Measurements from ENCODE around the gene ITGB1BP1. TPM values are rescaled to one million over a fixed set of nuclear protein-coding genes. Genes with fewer than 3 reads are reported as not detected.

The ITGB1BP1 gene
- total and polyA plus RNA-seq, 12 donors, result 51.4 to 224 (median 134) TPM

- Histone ChIP-seq H3K4me1 (peaks cover 2 to 20% (median 8%) of the 10 kb centered on the region in 9 donors), H3K36me3 (peaks cover 0 to 59% (median 23%) of the 10 kb centered on the region in 9 donors), H3K27me3 (no peaks in the 10 kb centered on the region), H3K27ac (no peak overlapping the region), H3K9me3 (no peaks in the 10 kb centered on the region), H3K4me3 (no peak overlapping the region)
- no peak for DNase-seq
- no peak for ATAC-seq
- no peak for TF ChIP-seq CTCF (IDR thresholded peaks at IDR 0.05)
- 75 to 89% methylated on average over 5 of the region's 5 CpGs for WGBS, 2 donors
- intact Hi-C loops (cut with DNase I), result loop anchor here in 1 of 10 donors (10.0 kb wide), 1 partner anchor 284 kb away; no protein-coding TSS in a partner anchor
Measured at GRCh38 chr2:9428965-9429577, 5.7 kb upstream of the ITGB1BP1 start.

GRCh38 chr2:9424447-9425164 lies 1.3 kb upstream of the ITGB1BP1 start:
- DNase-seq (no peak), ATAC-seq (no peak)
- Histone ChIP-seq H3K27ac (peak overlapping the region in 2 of 10 donors; percentile 96 to 97), H3K4me3 (peak overlapping the region; percentile 49 to 96 (median 91)), H3K4me1 (peaks cover 6 to 44% (median 39%) of the 10 kb centered on the region in 9 donors), H3K27me3 (no peaks in the 10 kb centered on the region), H3K36me3 (peaks cover 0 to 20% (median 4%) of the 10 kb centered on the region in 9 donors), H3K9me3 (no peaks in the 10 kb centered on the region)
- 65 to 71% methylated on average over 11 of the region's 11 CpGs for WGBS, 2 donors
- no peak for TF ChIP-seq CTCF (IDR thresholded peaks at IDR 0.05)
- intact Hi-C loops (cut with DNase I), result loop anchor here in 5 of 10 donors (5.0 to 10.0 kb wide), 4 partner anchors 217 to 282 kb away; partner anchors contain the start of gene ASAP2 (in 1 of the 5)

- Histone ChIP-seq H3K9me3 (no peaks in the 10 kb centered on the region), H3K27ac (peak overlapping the region; percentile 59 to 97 (median 95)), H3K4me3 (peak overlapping the region; percentile 49 to 96 (median 91)), H3K27me3 (no peaks in the 10 kb centered on the region), H3K36me3 (peaks cover 0 to 12% (median under 1%) of the 10 kb centered on the region in 9 donors), H3K4me1 (peaks cover 6 to 51% (median 41%) of the 10 kb centered on the region in 9 donors)
- no peak for TF ChIP-seq CTCF (IDR thresholded peaks at IDR 0.05)
- ATAC-seq (peak in 4 of 8 donors; percentile 4 to 22 (median 14)), DNase-seq (no peak)
- WGBS, 2 donors, result 0% methylated on average over 21 of the region's 21 CpGs
- intact Hi-C loops (cut with DNase I), result loop anchor here in 5 of 10 donors (2.0 to 10.0 kb wide), 5 partner anchors 217 to 282 kb away; partner anchors contain the start of gene ASAP2 (in 1 of the 5)
Measured at GRCh38 chr2:9423922-9424272, 569 bp upstream of the ITGB1BP1 start.

GRCh38 chr2:9422321-9423099 lies 818 bp downstream of the ITGB1BP1 start:
- ATAC-seq (peak; percentile 7 to 57 (median 28)), DNase-seq (peak; percentile 34 to 52)
- peaks cover 6 to 62% (median 41%) of the 10 kb centered on the region in 9 donors for H3K4me1 ChIP-seq
- H3K4me3 ChIP-seq, result peak overlapping the region; percentile 49 to 96 (median 91)
- no peaks in the 10 kb centered on the region for H3K27me3 ChIP-seq
- 3 to 5% methylated on average over 42 of the region's 42 CpGs for WGBS, 2 donors
- intact Hi-C loops (cut with DNase I), result loop anchor here in 5 of 10 donors (2.0 to 10.0 kb wide), 5 partner anchors 215 to 280 kb away; partner anchors contain the start of gene ASAP2 (in 1 of the 5)
- peaks cover 0 to 19% (median 0%) of the 10 kb centered on the region in 9 donors for H3K36me3 ChIP-seq
- H3K27ac ChIP-seq, result peak overlapping the region; percentile 59 to 97 (median 95)
- no peak for TF ChIP-seq CTCF (IDR thresholded peaks at IDR 0.05)
- H3K9me3 ChIP-seq, result no peaks in the 10 kb centered on the region
